Measurements from ENCODE around the gene TAF11L7.
"Not testable (repeated sequence)": the region's sequence is repeated elsewhere in the genome, so short reads cannot be mapped to it uniquely, and the experiment has no call there.

TAF11L7 gene

GRCh38 chr5:17585658-17586057, at the start of gene TAF11L7:
Gene TAF11L7, minus strand, starts transcription at chr5:17585758.
- DNase-seq = not testable (repeated sequence)

- DNase-seq = no peak
Observed at GRCh38 chr5:17634160-17634559, 48.6 kb upstream of the TAF11L7 start, which contains the start of gene TAF11L14. Gene TAF11L14, plus strand, starts transcription at chr5:17634460.

GRCh38 chr5:17631788-17632187, 46.2 kb upstream of the TAF11L7 start, which contains the start of gene TAF11L13:
Gene TAF11L13, plus strand, starts transcription at chr5:17632088.
- not testable (repeated sequence) for DNase-seq

- no peak for DNase-seq
Observed at GRCh38 chr5:17625686-17626085, 40.1 kb upstream of the TAF11L7 start.

- DNase-seq = no peak
Observed at GRCh38 chr5:17620627-17621026, 35.1 kb upstream of the TAF11L7 start.

- DNase-seq = no peak
Observed at GRCh38 chr5:17619354-17619753, 33.8 kb upstream of the TAF11L7 start.

- DNase-seq = no peak
Observed at GRCh38 chr5:17614872-17615605, 29.5 kb upstream of the TAF11L7 start.

GRCh38 chr5:17610092-17610491, 24.5 kb upstream of the TAF11L7 start, which contains the start of gene TAF11L12:
Gene TAF11L12, plus strand, starts transcription at chr5:17610392.
- DNase-seq = not testable (repeated sequence)

GRCh38 chr5:17607461-17607860, 21.9 kb upstream of the TAF11L7 start:
- not testable (repeated sequence) for DNase-seq

- no peak for DNase-seq
Observed at GRCh38 chr5:17604951-17605350, 19.4 kb upstream of the TAF11L7 start.

GRCh38 chr5:17603880-17604279, 18.3 kb upstream of the TAF11L7 start, which contains the start of gene TAF11L11:
Gene TAF11L11, plus strand, starts transcription at chr5:17604183.
- not testable (repeated sequence) for DNase-seq

- DNase-seq = not testable (repeated sequence)
Observed at GRCh38 chr5:17597728-17598127, 12.2 kb upstream of the TAF11L7 start, which contains the start of gene TAF11L10. Gene TAF11L10, minus strand, starts transcription at chr5:17597828.

GRCh38 chr5:17594255-17594654, 8.7 kb upstream of the TAF11L7 start, which contains the start of gene TAF11L9:
Gene TAF11L9, minus strand, starts transcription at chr5:17594394.
- not testable (repeated sequence) for DNase-seq

GRCh38 chr5:17590860-17591259, 5.3 kb upstream of the TAF11L7 start, which contains the start of gene TAF11L8:
Gene TAF11L8, minus strand, starts transcription at chr5:17590960.
- DNase-seq = not testable (repeated sequence)

Data from activated CD4-positive, alpha-beta T cell treated with anti-CD3 and anti-CD28 coated beads for 48 hours (primary cell).